Activated CD4-positive, alpha-beta memory T cell treated with anti-CD3 and anti-CD28 coated beads, Interleukin-2, amount 10 ng/mL, durations not matched to agents 7 days and 5 days (primary cell): Measurements from ENCODE around the gene NPR2. TPM values are rescaled to one million over a fixed set of nuclear protein-coding genes. Genes with fewer than 3 reads are reported as not detected.

ENCODE experiments used
- CTCF ChIA-PET: fragments of 350-600 bp; sonication (Branson Sonifier 250); formaldehyde crosslinking; loops from one replicate; lab custom pipeline; 2021; ENCODE audit warnings: antibody characterized with exemption, inconsistent platforms; lab: Charles Lee
- POLR2A ChIA-PET: fragments of 350-600 bp; sonication (Branson Sonifier 250); formaldehyde crosslinking; loops from one replicate; lab custom pipeline; 2021; ENCODE audit warnings: antibody characterized with exemption; lab: Charles Lee
- DNase-seq: peaks from one replicate; pipeline ENCODE4 v3.0.0-alpha.2; 2020
- H3K27ac Mint-ChIP-seq: one replicate; pipeline ENCODE4 v1.8.0; 2021; ENCODE audit warnings: mild to moderate bottlenecking, mixed read lengths
- H3K27me3 Mint-ChIP-seq: one replicate; pipeline ENCODE4 v1.8.0; 2021; ENCODE audit warnings: mixed read lengths
- H3K36me3 Mint-ChIP-seq: one replicate; pipeline ENCODE4 v1.8.0; 2021; ENCODE audit warnings: low read depth, mixed read lengths
- H3K4me1 Mint-ChIP-seq: one replicate; pipeline ENCODE4 v1.8.0; 2021; ENCODE audit warnings: mixed read lengths
- H3K4me3 Mint-ChIP-seq: one replicate; pipeline ENCODE4 v1.8.0; 2021; ENCODE audit warnings: mild to moderate bottlenecking, mixed read lengths
- H3K9me3 Mint-ChIP-seq: one replicate; pipeline ENCODE4 v1.8.0; 2021; ENCODE audit warnings: mixed read lengths
- total RNA-seq, 2 experiments: library from RNA; stranded (reverse); gene quantifications; one replicate each; pipeline ENCODE4 v1.2.3, GENCODE V29; 2021

NPR2 gene
- total RNA-seq, 2 experiments from 2014 or later, result 7.7 to 8.5 TPM

DNA sequence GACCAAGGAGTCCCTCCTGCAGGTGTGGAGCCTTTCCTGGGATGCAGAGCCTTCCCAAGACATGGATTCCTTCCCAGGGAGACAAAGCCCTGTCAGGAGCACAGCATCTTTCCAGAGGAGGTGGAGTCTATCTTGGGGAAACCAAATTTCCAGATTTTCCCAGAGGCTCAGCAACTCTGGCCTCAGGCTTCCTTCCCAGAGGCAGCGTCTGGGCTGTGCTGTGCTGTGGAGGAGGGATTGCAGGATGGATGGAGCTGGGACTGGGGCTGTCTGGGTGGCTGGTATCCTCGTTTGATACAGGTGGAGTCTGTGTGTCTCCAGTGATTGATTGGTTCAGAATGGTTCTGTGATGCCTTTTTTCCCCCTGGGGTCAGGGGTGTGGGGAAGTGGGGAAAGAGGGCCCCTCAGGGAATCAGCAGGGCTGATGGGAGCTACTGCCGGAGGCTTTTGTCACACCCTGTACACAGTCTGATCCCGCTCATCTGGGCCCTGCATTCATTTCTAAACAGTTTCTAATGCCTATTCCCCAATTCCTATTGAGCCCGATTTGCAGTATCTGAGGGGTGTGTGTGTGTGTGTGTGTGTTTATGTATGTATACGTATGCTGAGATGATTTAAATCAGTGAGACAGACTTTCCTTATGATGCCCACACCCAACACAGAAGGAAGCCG is 62.8 kb downstream of the NPR2 start:
- H3K36me3 Mint-ChIP-seq, result no peaks in the 10 kb centered on the region
- H3K9me3 Mint-ChIP-seq, result no peaks in the 10 kb centered on the region
- H3K27ac Mint-ChIP-seq, result no peak overlapping the region
- ChIA-PET POLR2A (no interaction called here), CTCF (no interaction called here)
- peaks cover 11% of the 10 kb centered on the region for H3K27me3 Mint-ChIP-seq
- peaks cover 1% of the 10 kb centered on the region for H3K4me1 Mint-ChIP-seq
- DNase-seq, result no peak
- no peak overlapping the region for H3K4me3 Mint-ChIP-seq

DNA sequence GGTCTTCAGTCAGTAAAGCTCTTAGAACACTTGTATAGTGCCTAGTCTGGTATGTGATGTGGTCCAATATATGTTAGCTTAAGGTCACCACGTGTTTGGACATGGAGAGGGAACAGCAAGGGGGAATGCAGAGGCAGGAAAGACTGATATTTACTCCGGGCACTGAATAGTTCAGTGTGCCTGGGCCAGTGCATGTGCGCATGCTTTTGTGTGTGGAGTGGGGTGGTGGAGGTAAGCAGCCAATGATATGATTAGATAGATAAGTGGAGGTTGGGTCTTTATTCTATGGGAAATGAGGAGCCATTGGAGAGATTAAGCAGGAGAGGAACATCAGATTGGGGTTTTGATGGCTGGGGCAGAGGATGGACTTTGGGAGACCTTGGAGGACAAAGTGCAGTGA is 64.8 kb downstream of the NPR2 start:
- peaks cover 1% of the 10 kb centered on the region for H3K4me1 Mint-ChIP-seq
- CTCF ChIA-PET, result interaction anchor here (0.6 kb wide), 1 partner anchor 181 kb away, joined by 3 read pairs; the partner anchor contains the start of gene RECK
- H3K36me3 Mint-ChIP-seq, result no peaks in the 10 kb centered on the region
- H3K27me3 Mint-ChIP-seq, result peaks cover 10% of the 10 kb centered on the region
- H3K9me3 Mint-ChIP-seq, result no peaks in the 10 kb centered on the region
- H3K27ac Mint-ChIP-seq, result no peak overlapping the region
- no peak for DNase-seq
- no peak overlapping the region for H3K4me3 Mint-ChIP-seq
- POLR2A ChIA-PET, result no interaction called here

DNA sequence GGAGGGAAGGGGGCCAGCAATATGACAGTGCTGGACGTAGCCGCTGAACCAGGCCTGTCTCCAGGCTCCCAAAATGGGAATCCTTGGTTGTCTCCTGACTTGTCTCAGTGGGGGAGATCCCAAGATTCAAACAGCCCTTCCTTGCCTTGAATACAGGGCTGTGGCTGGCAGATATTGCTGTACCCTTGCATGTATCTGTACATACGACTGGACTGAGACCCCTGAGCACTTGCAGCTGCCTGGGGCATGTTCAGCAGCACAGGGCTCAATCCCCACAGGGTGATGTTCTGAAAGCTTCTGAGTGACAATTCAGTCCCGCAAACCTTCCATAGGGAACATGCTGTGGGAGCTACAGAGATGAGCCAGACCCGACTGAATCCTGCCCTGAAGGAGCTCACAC is 65.5 kb downstream of the NPR2 start:
- H3K9me3 Mint-ChIP-seq, result no peaks in the 10 kb centered on the region
- peaks cover 13% of the 10 kb centered on the region for H3K27me3 Mint-ChIP-seq
- peaks cover 1% of the 10 kb centered on the region for H3K4me1 Mint-ChIP-seq
- no peak for DNase-seq
- H3K27ac Mint-ChIP-seq, result no peak overlapping the region
- ChIA-PET POLR2A (no interaction called here), CTCF (interaction anchor here (0.6 to 1.8 kb wide), 3 partner anchors 30 to 180 kb away, joined by 3 to 5 read pairs (median 3); partner anchors contain the start of gene RECK)
- H3K36me3 Mint-ChIP-seq, result no peaks in the 10 kb centered on the region
- H3K4me3 Mint-ChIP-seq, result no peak overlapping the region

DNA sequence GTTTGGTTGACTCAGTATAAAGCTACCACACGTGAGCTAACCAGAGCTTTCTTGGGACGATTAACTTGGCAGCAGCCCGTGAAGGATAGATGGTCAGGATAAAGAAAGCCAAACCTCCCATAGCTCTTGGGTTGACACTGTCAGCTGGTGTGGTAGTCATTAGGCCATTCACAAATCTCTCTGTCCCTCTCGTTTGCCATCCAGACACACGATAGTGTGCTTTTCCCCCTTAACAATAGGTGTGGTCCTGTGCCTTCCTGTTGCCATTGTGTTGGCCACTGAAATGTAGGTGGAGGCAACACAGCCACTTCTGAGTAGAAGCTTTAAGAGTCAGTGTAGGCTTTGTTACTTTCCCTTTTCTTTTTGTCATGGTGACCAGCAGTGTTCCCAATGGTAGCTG is 67.1 kb downstream of the NPR2 start:
- DNase-seq, result no peak
- H3K4me1 Mint-ChIP-seq, result peaks cover 1% of the 10 kb centered on the region
- peaks cover 18% of the 10 kb centered on the region for H3K27me3 Mint-ChIP-seq
- H3K9me3 Mint-ChIP-seq, result no peaks in the 10 kb centered on the region
- no peaks in the 10 kb centered on the region for H3K36me3 Mint-ChIP-seq
- H3K4me3 Mint-ChIP-seq, result no peak overlapping the region
- H3K27ac Mint-ChIP-seq, result no peak overlapping the region
- CTCF ChIA-PET, result interaction anchor here (0.8 to 1.8 kb wide), 2 partner anchors 32 to 88 kb away, joined by 3 to 5 read pairs; no protein-coding TSS in a partner anchor
- POLR2A ChIA-PET, result interaction anchor here (1.0 kb wide), 1 partner anchor 13 kb away, joined by 3 read pairs; no protein-coding TSS in a partner anchor

Other genes starting within 250 kb of the NPR2 start
- 10 to 100 TPM; 31.7 to 32.3 TPM for gene TESK1, start 186.3 kb upstream of the NPR2 start, total RNA-seq
- 10 to 100 TPM; 11.8 to 11.9 TPM for gene CD72, start 173.2 kb upstream of the NPR2 start, total RNA-seq
- gene SIT1, start 140.7 kb upstream of the NPR2 start, total RNA-seq, result 100 to 1,000 TPM; 210 to 214 TPM
- gene RMRP, start 133.6 kb upstream of the NPR2 start, total RNA-seq, result over 10,000 TPM in 1 of 2 experiments, 1,000 to 10,000 TPM in 1; 9,885 to 10,678 TPM
- gene CCDC107, start 133.3 kb upstream of the NPR2 start, total RNA-seq, result 10 to 100 TPM; 36.6 to 37.7 TPM
- 10 to 100 TPM; 19.1 to 19.9 TPM for gene ARHGEF39, start 126.4 kb upstream of the NPR2 start, total RNA-seq
- 1 to 10 TPM; 1.1 to 1.2 TPM for gene CA9, start 117.7 kb upstream of the NPR2 start, total RNA-seq
- 1 to 10 TPM; 8.9 to 9.2 TPM for gene TPM2, start 101.7 kb upstream of the NPR2 start, total RNA-seq
- 100 to 1,000 TPM; 341 to 354 TPM for gene TLN1, start 59.4 kb upstream of the NPR2 start, total RNA-seq
- 10 to 100 TPM; 23.2 to 24.1 TPM for gene CREB3, start 58.9 kb upstream of the NPR2 start, total RNA-seq
- 10 to 100 TPM; 45.8 to 49.1 TPM for gene GBA2, start 42.4 kb upstream of the NPR2 start, total RNA-seq
- 10 to 100 TPM; 29.1 to 29.5 TPM for gene RGP1, start 42.3 kb upstream of the NPR2 start, total RNA-seq
- gene MSMP, start 37.3 kb upstream of the NPR2 start, total RNA-seq, result under 1 TPM in 1 of 2 experiments, not detected in 1; 0.48 TPM
- gene SPAG8, start 20.7 kb downstream of the NPR2 start, total RNA-seq, result 1 to 10 TPM; 2.0 to 2.2 TPM
- gene HINT2, start 23.5 kb downstream of the NPR2 start, total RNA-seq, result 10 to 100 TPM; 77.8 to 79.2 TPM
- gene FAM221B, start 37.1 kb downstream of the NPR2 start, total RNA-seq, result not detected
- gene TMEM8B, start 37.6 kb downstream of the NPR2 start, total RNA-seq, result 1 to 10 TPM; 3.1 to 3.2 TPM
- gene OR13J1, start 78.8 kb downstream of the NPR2 start, total RNA-seq, result not detected
- not detected for gene HRCT1, start 114.6 kb downstream of the NPR2 start, total RNA-seq
- not detected for gene SPAAR, start 117.9 kb downstream of the NPR2 start, total RNA-seq
- not detected for gene OR2S2, start 166.6 kb downstream of the NPR2 start, total RNA-seq
- 1 to 10 TPM; 7.4 to 8.1 TPM for gene RECK, start 245.3 kb downstream of the NPR2 start, total RNA-seq